Gastroesophageal sphincter (tissue), 4 donors: ENCODE results near the gene TRABD2B. TPM values are rescaled to one million over a fixed set of nuclear protein-coding genes. Genes with fewer than 3 reads are reported as not detected.

Experiments used
- ATAC-seq: fragments of 150-250 bp; one replicate; pipeline ENCODE4 v1.9.1; 2016; ENCODE audit warnings: mild to moderate bottlenecking, moderate library complexity
- H3K27ac ChIP-seq, 4 donors: fragments of 200-600 bp; sonication (generic) in 3 of 4; 1 replicate in 3 of 4; 2 replicates in 1 of 4; pipeline ENCODE4 v1.5.1; 2016 to 2019
- H3K27me3 ChIP-seq: fragments of 200-600 bp; sonication (generic); one replicate; pipeline ENCODE4 v1.5.1; 2019
- H3K36me3 ChIP-seq, 2 donors: fragments of 200-600 bp; sonication (generic); one replicate each; pipeline ENCODE4 v1.5.1; 2019; ENCODE audit warnings: control low read depth in 1 of 2
- H3K4me1 ChIP-seq, 3 donors: fragments of 200-600 bp; sonication (generic); 1 replicate in 2 of 3; 2 replicates in 1 of 3; pipeline ENCODE4 v1.5.1; 2016 to 2019; ENCODE audit warnings: control low read depth in 2 of 3
- H3K4me3 ChIP-seq, 2 donors: fragments of 200-600 bp; sonication (generic); one replicate each; pipeline ENCODE4 v1.5.1; 2019; ENCODE audit warnings: mild to moderate bottlenecking in 1 of 2, moderate library complexity in 1 of 2
- H3K9me3 ChIP-seq, 3 donors: fragments of 200-600 bp; sonication (generic); one replicate each; pipeline ENCODE4 v1.5.1; 2017 to 2019; ENCODE audit warnings: control low read depth in 2 of 3
- CTCF ChIP-seq, 4 experiments: fragments of 200-600 bp in 2 of 4; fragments of 450-650 bp in 2 of 4; sonication (generic) in 1 of 4; IDR thresholded peaks; one replicate each; pipeline ENCODE4 v1.5.1; 2017 to 2019; ENCODE audit warnings: antibody characterized with exemption in 4 of 4, mild to moderate bottlenecking in 2 of 4, moderate library complexity in 2 of 4
- EP300 ChIP-seq: sonication (generic); formaldehyde crosslinking; IDR thresholded peaks from one replicate; pipeline ENCODE4 v1.6.1; 2017; ENCODE audit warnings: antibody characterized with exemption, mild to moderate bottlenecking
- POLR2A ChIP-seq, 2 donors: fragments of 450-650 bp; IDR thresholded peaks; one replicate each; pipeline ENCODE4 v1.6.1; 2017; ENCODE audit warnings: antibody characterized with exemption in 2 of 2, mild to moderate bottlenecking in 2 of 2, moderate library complexity in 1 of 2
- POLR2AphosphoS5 ChIP-seq: sonication (generic); formaldehyde crosslinking; IDR thresholded peaks from one replicate; pipeline ENCODE4 v1.6.1; 2017; ENCODE audit warnings: antibody characterized with exemption
- WGBS, 2 donors: methylation state at CpG; one replicate each; pipeline ENCODE4 v1.1.5; 2018; ENCODE audit warnings: low coverage in 1 of 2; 5-methylcytosine and 5-hydroxymethylcytosine counted together
- total RNA-seq, 4 donors: library from RNA; depleted of rRNA; stranded (reverse); fragments of >200 nt; gene quantifications; one replicate each; pipeline ENCODE4 v1.1.0, GENCODE V29; 2016

TRABD2B gene
- total RNA-seq, 4 donors from 2014 or later: 2.6 to 6.5 (median 3.4) TPM

GRCh38 chr1:47779613-47780012 is 217.6 kb downstream of the TRABD2B start:
- TF ChIP-seq EP300 (no peak), CTCF (IDR thresholded peaks at IDR 0.05) (no peak), POLR2A (IDR thresholded peaks at IDR 0.05) (no peak), POLR2AphosphoS5 (no peak)
- Histone ChIP-seq H3K9me3 (no peaks in the 10 kb centered on the region), H3K27me3 (no peaks in the 10 kb centered on the region), H3K27ac (no peak overlapping the region), H3K4me3 (no peak overlapping the region), H3K36me3 (peaks cover 0 to 22% of the 10 kb centered on the region in 2 donors), H3K4me1 (peaks cover 0 to 44% (median 17%) of the 10 kb centered on the region in 3 donors)
- ATAC-seq: no peak
- WGBS, 2 donors: 94% methylated on average over 2 of the region's 3 CpGs; no CpG with 5 or more reads in 1 of the 2 donors

- Histone ChIP-seq H3K27me3 (no peaks in the 10 kb centered on the region), H3K4me3 (no peak overlapping the region), H3K27ac (no peak overlapping the region), H3K36me3 (peaks cover 0 to 28% of the 10 kb centered on the region in 2 donors), H3K9me3 (no peaks in the 10 kb centered on the region), H3K4me1 (peaks cover 0 to 31% (median 7%) of the 10 kb centered on the region in 3 donors)
- TF ChIP-seq POLR2AphosphoS5 (no peak), POLR2A (IDR thresholded peaks at IDR 0.05) (no peak), CTCF (IDR thresholded peaks at IDR 0.05) (no peak), EP300 (no peak)
- ATAC-seq: no peak
- 80 to 100% methylated on average over 1 to 2 of the region's 6 CpGs for WGBS, 2 donors
These were observed 218.9 kb downstream of the TRABD2B start for GRCh38 chr1:47778280-47778679.

GRCh38 chr1:47777322-47777721 is 219.9 kb downstream of the TRABD2B start:
- TF ChIP-seq POLR2A (IDR thresholded peaks at IDR 0.05) (no peak), EP300 (no peak), CTCF (IDR thresholded peaks at IDR 0.05) (no peak)
- H3K4me1 ChIP-seq: peaks cover 0 to 21% (median 3%) of the 10 kb centered on the region in 3 donors
- 92 to 100% methylated on average over 4 to 5 of the region's 6 CpGs for WGBS, 2 donors
- H3K4me3 ChIP-seq: no peak overlapping the region
- no peak for ATAC-seq
- H3K27ac ChIP-seq: no peak overlapping the region
- H3K36me3 ChIP-seq: peaks cover 0 to 28% of the 10 kb centered on the region in 2 donors
- H3K9me3 ChIP-seq: no peaks in the 10 kb centered on the region
- H3K27me3 ChIP-seq: no peaks in the 10 kb centered on the region

- no peak for ATAC-seq
- Histone ChIP-seq H3K27ac (no peak overlapping the region), H3K9me3 (no peaks in the 10 kb centered on the region), H3K4me1 (peaks cover 0 to 15% (median 2%) of the 10 kb centered on the region in 3 donors), H3K36me3 (peaks cover 0 to 28% of the 10 kb centered on the region in 2 donors), H3K27me3 (no peaks in the 10 kb centered on the region), H3K4me3 (no peak overlapping the region)
- TF ChIP-seq CTCF (IDR thresholded peaks at IDR 0.05) (no peak), EP300 (no peak), POLR2A (IDR thresholded peaks at IDR 0.05) (no peak), POLR2AphosphoS5 (no peak)
- 50% methylated on average over 1 of the region's 9 CpGs; no CpG with 5 or more reads in 1 of the 2 donors for WGBS, 2 donors
These were observed 220.5 kb downstream of the TRABD2B start for GRCh38 chr1:47776667-47777131.

GRCh38 chr1:47774986-47775834 is 222.0 kb downstream of the TRABD2B start:
- Histone ChIP-seq H3K4me3 (no peak overlapping the region), H3K36me3 (peaks cover 0 to 28% of the 10 kb centered on the region in 2 donors), H3K27me3 (no peaks in the 10 kb centered on the region), H3K9me3 (no peaks in the 10 kb centered on the region), H3K27ac (no peak overlapping the region), H3K4me1 (peaks cover 0 to under 1% (median 0%) of the 10 kb centered on the region in 3 donors)
- no peak for ATAC-seq
- no peak for TF ChIP-seq CTCF (IDR thresholded peaks at IDR 0.05)
- TF ChIP-seq POLR2A (IDR thresholded peaks at IDR 0.05): no peak
- no peak for TF ChIP-seq EP300
- no peak for TF ChIP-seq POLR2AphosphoS5
- whole genome bisulfite sequencing, 2 donors: 81 to 83% methylated on average over 7 to 10 of the region's 24 CpGs
